MM.1S (cell line): ENCODE measurements around the gene PIH1D1.
"Not testable (repeated sequence)": the region's sequence is repeated elsewhere in the genome, so short reads cannot be mapped to it uniquely, and the experiment has no call there.

ENCODE experiments used
- DNase-seq: peaks from one replicate; pipeline ENCODE4 v3.0.0-alpha.2; 2015
- H2AFZ ChIP-seq: fragments of 300-600 bp; sonication (generic); 2 replicates; pipeline ENCODE4 v1.6.0; 2016; ENCODE audit warnings: antibody characterized with exemption, low read length
- H3F3A ChIP-seq: fragments of 300-600 bp; sonication (generic); 2 replicates; pipeline ENCODE4 v1.6.1; 2016; ENCODE audit warnings: mild to moderate bottlenecking, antibody characterized with exemption, low read length, moderate library complexity, mixed read lengths; ENCODE audit not compliant: insufficient read depth
- H3K27ac ChIP-seq: fragments of 300-600 bp; sonication (generic); 2 replicates; pipeline ENCODE4 v1.5.1; 2016; ENCODE audit warnings: mild to moderate bottlenecking, low read length
- H3K27me3 ChIP-seq: fragments of 300-600 bp; sonication (generic); replicated peaks from 2 replicates; pipeline ENCODE4 v1.6.0; 2016; ENCODE audit warnings: low read length; ENCODE audit not compliant: insufficient read depth
- H3K36me3 ChIP-seq: fragments of 300-600 bp; sonication (generic); replicated peaks from 2 replicates; pipeline ENCODE4 v1.6.1; 2016; ENCODE audit warnings: mild to moderate bottlenecking, low read length, mixed read lengths; ENCODE audit not compliant: insufficient read depth
- H3K4me1 ChIP-seq: fragments of 300-600 bp; sonication (generic); 2 replicates; pipeline ENCODE4 v1.6.1; 2016; ENCODE audit warnings: low read length, mixed read lengths
- H3K4me2 ChIP-seq: fragments of 300-600 bp; sonication (generic); 2 replicates; pipeline ENCODE4 v1.6.0; 2016; ENCODE audit warnings: low read depth, low read length
- H3K4me3 ChIP-seq: fragments of 300-600 bp; sonication (generic); 2 replicates; pipeline ENCODE4 v1.5.1; 2016; ENCODE audit warnings: low read length, mixed read lengths
- H3K79me2 ChIP-seq: fragments of 300-600 bp; sonication (generic); 2 replicates; pipeline ENCODE4 v1.6.1; 2016; ENCODE audit warnings: mixed run types, low read length, mixed read lengths
- H3K9ac ChIP-seq: fragments of 300-600 bp; sonication (generic); 2 replicates; pipeline ENCODE4 v1.6.1; 2016; ENCODE audit warnings: low read length, mixed read lengths
- H3K9me2 ChIP-seq: fragments of 300-600 bp; sonication (generic); replicated peaks from 2 replicates; pipeline ENCODE4 v1.6.1; 2016; ENCODE audit warnings: mild to moderate bottlenecking, low read length, mixed read lengths; ENCODE audit not compliant: insufficient read depth
- H3K9me3 ChIP-seq: fragments of 300-600 bp; sonication (generic); replicated peaks from 2 replicates; pipeline ENCODE4 v1.6.1; 2016; ENCODE audit warnings: mild to moderate bottlenecking, low read length, mixed read lengths; ENCODE audit not compliant: insufficient read depth
- H4K20me1 ChIP-seq: fragments of 300-600 bp; sonication (generic); 2 replicates; pipeline ENCODE4 v1.6.1; 2016; ENCODE audit warnings: mild to moderate bottlenecking, low read length, moderate library complexity, mixed read lengths; ENCODE audit not compliant: insufficient read depth
- CTCF ChIP-seq: fragments of 300-600 bp; sonication (generic); IDR thresholded peaks from 2 replicates; pipeline ENCODE4 v1.5.1; 2016; ENCODE audit warnings: antibody characterized with exemption, low read length, mixed read lengths
- EZH2 ChIP-seq: fragments of 300-600 bp; sonication (generic); optimal IDR thresholded peaks from 2 replicates; pipeline ENCODE3; 2017; ENCODE audit warnings: low read depth, mild to moderate bottlenecking, antibody characterized with exemption, low read length, mixed read lengths
- EZH2phosphoT487 ChIP-seq: fragments of 300-600 bp; sonication (generic); IDR thresholded peaks from 2 replicates; pipeline ENCODE4 v1.6.1; 2018; ENCODE audit warnings: antibody characterized with exemption, low read length

The PIH1D1 gene

GRCh38 chr19:49447485-49448431, 3.9 kb downstream of the PIH1D1 start:
- Histone ChIP-seq H2AFZ (no peak overlapping the region), H3K9me3 (no peaks in the 10 kb centered on the region), H3K27me3 (no peaks in the 10 kb centered on the region), H3K4me1 (peaks cover 5% of the 10 kb centered on the region; the same call in 1 of the 2 replicates), H3K79me2 (peaks cover 20% of the 10 kb centered on the region), H3K36me3 (no peaks in the 10 kb centered on the region), H3K9me2 (no peaks in the 10 kb centered on the region), H3K4me2 (no peak overlapping the region), H3K9ac (no peak overlapping the region), H3K27ac (no peak overlapping the region), H4K20me1 (no peaks in the 10 kb centered on the region), H3F3A (peaks cover 14% of the 10 kb centered on the region), H3K4me3 (no peak overlapping the region)
- no peak for DNase-seq
- TF ChIP-seq EZH2: no peak
- no peak for TF ChIP-seq EZH2phosphoT487
- TF ChIP-seq CTCF: no peak

- TF ChIP-seq CTCF: no peak
- TF ChIP-seq EZH2phosphoT487: no peak
- TF ChIP-seq EZH2: no peak
- H3K9me2 ChIP-seq: no peaks in the 10 kb centered on the region
- no peak overlapping the region for H3K9ac ChIP-seq
- H3K4me1 ChIP-seq: peaks cover 5% of the 10 kb centered on the region; the same call in 1 of the 2 replicates
- no peaks in the 10 kb centered on the region for H4K20me1 ChIP-seq
- H3K27ac ChIP-seq: no peak overlapping the region
- no peaks in the 10 kb centered on the region for H3K9me3 ChIP-seq
- H3F3A ChIP-seq: peaks cover 6% of the 10 kb centered on the region; the same call in 1 of the 2 replicates
- H3K4me2 ChIP-seq: no peak overlapping the region
- peaks cover 14% of the 10 kb centered on the region for H3K79me2 ChIP-seq
- DNase-seq: no peak
- peaks cover 11% of the 10 kb centered on the region for H3K27me3 ChIP-seq
- H3K36me3 ChIP-seq: no peaks in the 10 kb centered on the region
- H2AFZ ChIP-seq: no peak overlapping the region
- H3K4me3 ChIP-seq: no peak overlapping the region
These were observed 5.6 kb downstream of the PIH1D1 start for GRCh38 chr19:49445997-49446396.

GRCh38 chr19:49444100-49444700, 7.4 kb downstream of the PIH1D1 start:
- not testable (repeated sequence) for DNase-seq, H3K36me3 ChIP-seq, H3K9ac ChIP-seq, H3K79me2 ChIP-seq, H3K4me1 ChIP-seq, H3K9me2 ChIP-seq, H3K27ac ChIP-seq, H4K20me1 ChIP-seq, H3K9me3 ChIP-seq, H3F3A ChIP-seq
- peak overlapping the region; percentile 84; the same call in 1 of the 2 replicates for H3K4me3 ChIP-seq
- H3K27me3 ChIP-seq: peaks cover 29% of the 10 kb centered on the region
- peak overlapping the region; percentile 90; the same call in 1 of the 2 replicates for H3K4me2 ChIP-seq
- peak overlapping the region; percentile 99; the same call in 1 of the 2 replicates for H2AFZ ChIP-seq
